Renal cortex interstitium (tissue), 11 donors: ENCODE measurements around the gene LYPD5. TPM values are rescaled to one million over a fixed set of nuclear protein-coding genes. Genes with fewer than 3 reads are reported as not detected.
A peak's percentile ranks its signal among the peaks of the same experiment; 100 is the strongest.
"Not testable (repeated sequence)": the region's sequence is repeated elsewhere in the genome, so short reads cannot be mapped to it uniquely, and the experiment has no call there.

Source experiments
- DNase-seq, 11 donors: peaks; one replicate each; pipeline ENCODE4 v3.0.0-alpha.2; 2013; ENCODE audit warnings: low read depth in 9 of 11, low spot score in 4 of 11; ENCODE audit errors: extremely low read depth in 1 of 11
- polyA plus RNA-seq, 3 donors: library from polyadenylated mRNA; unstranded; fragments of 120-200 nt; gene quantifications; one replicate each; pipeline ENCODE4 v1.2.1, GENCODE V29; 2013; ENCODE audit not compliant: insufficient read length in 3 of 3

Gene LYPD5
- polyA plus RNA-seq, 3 donors, result 0.17 to 0.41 (median 0.30) TPM

DNA sequence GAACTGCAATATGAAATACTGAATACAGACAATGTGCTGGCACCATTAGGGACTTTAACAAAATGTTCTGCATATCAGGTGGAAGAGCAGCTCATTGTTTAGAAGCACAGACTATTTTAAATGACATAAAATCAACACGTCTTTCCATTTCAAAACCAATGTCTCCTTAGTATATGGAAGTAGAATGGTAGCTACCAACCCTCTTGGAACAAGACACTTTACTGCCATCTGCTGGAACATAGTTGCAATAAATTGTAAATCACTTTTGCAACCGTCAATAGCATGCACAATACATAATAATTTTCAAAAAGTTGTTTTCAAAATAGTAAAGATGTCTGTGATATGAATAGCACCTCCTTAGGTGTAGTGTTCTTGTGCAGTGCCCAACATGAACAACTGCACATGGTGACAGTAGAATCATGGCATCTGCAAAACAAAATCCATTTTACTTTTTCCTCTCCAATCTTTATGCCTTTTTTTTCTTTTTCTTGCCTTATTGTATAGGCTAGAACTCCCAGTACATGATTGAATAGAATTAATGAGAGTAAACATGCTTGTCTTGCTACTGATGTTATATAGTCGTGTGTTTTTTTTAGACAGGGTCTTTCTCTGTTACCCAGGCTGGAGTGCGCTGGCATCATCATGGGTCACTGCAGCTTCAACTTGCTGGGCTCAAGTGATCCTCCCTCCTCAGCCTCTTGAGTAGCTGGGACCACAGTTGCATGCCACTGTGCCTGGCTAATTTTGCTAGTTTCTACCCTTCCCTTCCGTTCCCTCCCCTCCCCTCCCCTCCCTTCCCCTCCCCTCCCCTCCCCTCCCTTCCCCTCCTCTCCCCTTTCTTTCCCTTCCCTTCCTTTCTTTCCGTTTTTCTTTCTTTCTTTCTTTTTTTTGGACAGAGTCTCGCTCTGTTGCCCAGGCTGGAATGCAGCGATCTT is 7.8 kb upstream of the LYPD5 start:
- DNase-seq, result no peak

DNA sequence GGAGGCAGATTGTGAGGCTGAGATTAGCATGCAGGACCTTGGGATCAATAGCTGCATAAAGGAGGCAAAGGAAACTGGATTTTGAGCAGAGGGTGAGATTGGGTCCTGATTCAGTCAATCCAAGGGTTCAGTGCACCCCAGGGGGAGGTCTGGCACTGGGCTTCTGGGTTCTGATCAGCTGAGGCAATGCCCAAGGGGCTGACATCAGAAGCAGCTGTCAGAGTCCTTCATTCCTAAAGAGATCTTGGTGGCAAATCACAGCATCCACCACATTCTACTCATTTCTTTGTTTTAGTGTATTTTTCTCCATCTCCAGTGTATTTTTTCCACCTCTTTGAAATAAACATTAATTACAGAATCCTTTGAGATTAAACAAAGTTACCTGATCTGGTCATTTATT is 5.4 kb upstream of the LYPD5 start:
- DNase-seq, result no peak

DNA sequence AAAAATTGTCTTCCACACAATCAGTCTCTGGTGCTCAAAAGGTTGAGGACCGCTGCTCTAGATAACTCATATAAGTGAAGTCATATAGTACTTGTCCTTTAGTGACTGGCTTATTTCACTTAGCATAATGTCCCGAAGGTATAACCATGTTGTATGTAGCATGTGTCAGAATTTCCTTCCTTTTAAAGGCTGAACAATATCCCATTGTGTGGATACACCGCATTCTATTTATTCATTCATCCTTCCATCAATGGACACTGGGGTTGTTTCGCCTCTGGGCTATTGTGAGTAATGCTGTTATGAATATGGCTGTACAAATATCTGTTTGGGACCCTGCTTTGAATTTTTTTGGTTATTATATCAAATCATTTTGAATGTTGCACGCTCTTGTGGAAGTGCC is 4.6 kb upstream of the LYPD5 start:
- no peak for DNase-seq

DNA sequence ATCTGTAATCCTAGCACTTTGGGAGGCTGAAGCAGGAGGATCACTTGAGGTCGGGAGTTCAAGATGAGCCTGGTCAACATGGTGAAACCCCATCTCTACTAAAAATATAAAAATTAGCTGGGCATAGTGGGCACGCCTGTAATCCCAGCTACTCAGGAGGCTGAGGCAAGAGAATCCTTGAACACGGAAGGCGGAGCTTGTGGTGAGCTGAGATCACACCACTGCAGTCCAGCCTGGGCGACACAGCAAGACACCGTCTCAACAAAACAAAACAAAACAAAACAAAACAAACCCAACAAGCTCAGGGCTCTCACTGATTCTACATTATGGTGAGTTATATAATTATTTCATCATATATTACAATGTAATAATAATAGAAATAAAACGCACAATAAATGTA is 4.2 kb upstream of the LYPD5 start:
- not testable (repeated sequence) for DNase-seq

DNA sequence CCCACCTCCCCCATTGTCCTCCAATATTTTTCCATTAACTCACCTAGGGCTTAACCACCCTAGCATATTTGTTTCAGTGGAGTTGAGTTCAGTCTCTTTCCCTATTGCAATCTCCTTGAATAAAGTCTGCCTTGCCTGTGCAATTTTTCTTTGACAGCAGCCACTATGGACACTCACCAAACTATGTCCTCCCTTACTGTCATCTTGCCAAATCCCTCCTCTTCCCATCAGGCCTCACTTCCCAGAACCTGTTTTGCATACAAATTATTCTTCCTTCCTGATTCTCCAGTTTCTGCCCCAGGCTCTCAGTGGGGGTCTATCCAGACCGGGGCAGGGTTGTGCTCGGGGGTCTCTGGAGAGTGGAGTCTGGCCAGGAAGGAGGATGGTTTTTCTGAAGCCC is 2.2 kb upstream of the LYPD5 start:
- DNase-seq, result no peak

DNA sequence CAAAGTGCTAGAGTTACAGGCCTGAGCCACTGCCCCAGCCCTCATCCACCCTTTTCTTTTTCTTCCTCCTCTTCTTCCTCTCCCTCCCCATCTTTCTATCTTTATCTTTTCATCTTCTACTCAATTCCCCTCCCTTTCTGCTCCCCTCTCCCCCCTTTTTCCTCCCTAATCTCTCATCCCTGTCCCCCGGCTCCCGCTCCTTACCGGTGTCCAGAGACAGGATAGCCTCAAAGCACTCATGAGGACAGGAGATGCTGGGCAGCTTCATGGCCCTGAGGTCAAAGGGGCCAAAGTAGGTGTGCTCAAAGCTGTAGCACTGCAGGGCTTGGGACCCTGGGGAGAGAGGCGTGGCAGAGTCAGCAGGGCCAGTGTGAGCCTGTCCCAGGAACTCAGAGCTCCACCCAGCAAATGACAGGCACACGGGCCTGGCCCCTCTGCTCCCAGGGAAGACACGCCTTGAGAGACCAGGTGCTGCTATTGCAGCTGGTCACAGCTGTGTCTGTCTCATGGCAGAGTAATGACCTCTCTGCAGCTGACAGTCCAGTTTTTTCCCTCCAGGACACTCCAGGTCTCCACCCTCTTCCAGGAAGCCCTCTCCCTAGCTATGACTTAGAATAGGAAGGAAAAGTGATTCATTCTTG is 2.6 kb downstream of the LYPD5 start:
- DNase-seq, result no peak

DNA sequence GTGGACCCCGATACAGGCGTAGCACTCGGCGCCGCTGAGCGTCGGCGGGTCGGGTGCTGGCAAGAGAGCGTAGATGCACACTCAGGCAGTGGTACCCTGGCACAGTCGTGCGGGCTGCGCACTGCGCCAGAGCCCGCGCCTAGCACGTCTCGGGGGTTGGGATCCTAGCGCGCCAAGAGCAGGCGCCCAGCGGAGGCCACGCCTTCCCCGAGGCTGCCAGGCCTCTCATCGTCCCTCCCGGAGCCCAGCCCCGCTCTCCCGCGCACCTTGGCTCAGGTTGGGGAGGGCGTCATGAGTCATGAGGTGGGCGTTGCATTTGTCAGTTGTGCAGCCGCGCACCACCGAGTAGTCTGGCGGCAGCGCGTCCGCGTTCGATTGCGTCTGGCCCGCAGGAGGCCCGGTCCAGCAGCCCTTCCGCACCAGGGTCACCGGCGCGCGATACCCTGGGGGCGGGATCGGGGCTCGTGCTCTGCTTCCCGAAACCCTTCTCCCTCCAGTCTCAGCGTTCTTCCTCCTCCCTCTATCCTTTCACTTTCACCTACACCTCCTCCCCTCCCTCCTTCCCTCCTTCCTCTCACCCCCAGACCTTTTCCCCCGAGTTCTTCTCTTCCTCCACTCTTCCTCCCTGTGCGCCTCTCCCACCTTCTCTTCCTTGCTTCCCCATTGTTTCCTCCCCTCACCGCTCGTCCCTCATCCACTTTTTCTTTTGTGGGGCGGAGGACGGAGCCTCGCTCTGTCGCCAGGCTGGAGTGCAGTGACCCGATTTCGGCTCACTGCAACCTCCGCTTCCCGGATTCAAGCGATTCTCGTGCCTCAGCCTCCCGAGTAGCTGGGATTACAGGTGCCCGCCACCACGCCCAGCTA is 3.5 kb downstream of the LYPD5 start:
- no peak for DNase-seq

DNA sequence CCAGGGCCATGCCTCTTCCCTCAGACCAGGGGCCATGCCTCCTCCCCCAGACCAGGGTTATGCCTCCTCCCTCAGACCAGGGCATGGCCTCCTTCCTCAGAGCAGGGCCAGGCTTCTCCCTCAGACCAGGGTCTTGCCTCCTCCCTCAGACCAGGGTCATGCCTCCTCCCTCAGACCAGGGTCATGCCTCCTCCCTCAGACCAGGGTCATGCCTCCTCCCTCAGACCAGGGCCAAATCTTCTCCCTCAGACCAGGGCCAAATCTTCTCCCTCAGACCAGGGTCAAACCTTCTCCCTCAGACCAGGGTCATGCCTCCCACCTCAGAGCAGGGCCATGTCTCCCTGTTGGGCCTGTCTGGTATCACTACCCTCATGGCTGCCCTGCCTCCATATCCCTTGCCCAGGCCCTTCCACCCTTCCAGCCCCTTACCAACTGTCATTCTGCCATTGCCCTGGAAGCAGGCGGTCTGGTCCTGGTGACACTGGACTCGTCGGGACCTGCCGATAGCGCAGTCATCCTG is 4.2 kb downstream of the LYPD5 start:
- no peak for DNase-seq

DNA sequence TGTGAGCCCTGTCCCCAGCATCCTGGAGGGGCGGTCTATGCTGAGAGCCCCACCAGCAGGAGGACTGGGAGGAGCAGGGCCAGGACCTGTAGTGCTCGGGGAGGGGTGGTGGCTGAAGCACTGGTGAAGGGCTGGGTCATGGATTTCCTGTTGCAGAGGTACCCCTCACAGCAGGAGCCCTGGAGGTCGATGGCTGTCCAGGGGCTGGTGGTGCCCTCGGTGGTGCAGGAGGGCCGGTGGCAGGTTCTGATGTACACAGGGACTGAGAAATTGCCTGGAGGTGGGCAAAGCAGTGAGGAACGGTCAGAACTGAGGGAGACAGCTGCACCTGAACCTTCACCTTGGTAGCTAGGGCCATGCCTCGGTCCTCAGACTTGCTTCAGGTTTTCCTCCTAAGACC is 4.7 kb downstream of the LYPD5 start:
- no peak for DNase-seq

DNA sequence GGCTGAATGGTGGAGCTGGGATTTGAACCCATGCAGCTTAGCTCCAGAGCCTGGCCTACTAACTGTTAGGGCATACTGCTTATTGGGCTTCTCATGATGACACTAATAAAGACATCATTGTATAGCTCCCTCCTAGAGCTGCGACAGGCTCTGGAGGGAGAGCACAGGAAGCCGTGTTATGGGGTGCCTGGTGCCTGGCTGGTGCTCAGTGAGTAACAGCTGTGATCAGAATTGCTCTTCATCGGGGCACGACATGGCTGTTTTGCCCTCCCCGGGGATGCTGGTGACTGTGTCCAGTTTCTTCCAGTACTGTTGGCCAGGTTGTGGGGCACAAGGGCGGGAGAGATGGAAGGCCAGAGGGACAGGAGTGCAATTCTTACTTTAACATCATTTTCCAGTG is 5.1 kb downstream of the LYPD5 start:
- no peak for DNase-seq

DNA sequence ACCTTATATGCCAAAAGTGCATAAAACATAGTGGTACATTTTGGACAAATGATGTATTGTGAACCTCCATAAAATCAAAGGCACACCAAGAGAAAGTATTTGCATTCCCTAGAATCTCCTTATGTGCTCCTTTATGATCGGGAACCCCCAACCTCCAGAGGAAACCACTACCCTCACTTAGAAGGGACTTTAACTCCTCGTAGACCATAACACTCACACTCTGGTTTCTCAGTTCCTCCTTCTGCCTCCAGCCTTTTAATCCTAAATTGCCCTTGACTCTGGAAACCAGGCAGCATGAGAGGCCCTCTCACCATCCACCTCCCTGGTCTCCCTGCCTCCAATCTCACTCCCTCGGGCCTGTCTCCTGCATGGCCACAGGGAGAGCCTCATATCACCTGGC is 11.7 kb downstream of the LYPD5 start:
- no peak for DNase-seq

DNA sequence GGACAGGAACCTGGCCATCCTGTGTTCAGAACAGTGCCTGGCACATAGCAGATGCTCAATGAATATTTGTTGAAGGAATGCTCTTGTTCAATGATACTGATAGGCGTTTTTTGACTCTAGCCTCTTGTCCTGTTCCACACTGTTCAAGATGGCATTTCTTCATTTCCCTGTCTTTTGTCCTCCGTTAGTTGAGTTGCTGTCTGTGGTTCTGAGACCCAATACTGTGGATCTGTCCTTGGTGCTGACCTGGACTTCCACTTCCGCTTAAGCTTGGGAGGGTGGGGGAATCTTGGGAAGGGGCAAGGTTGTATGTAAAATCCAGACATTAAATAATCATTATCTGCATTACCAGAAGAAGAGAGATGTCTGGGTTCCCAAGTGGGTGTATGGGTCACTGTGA is 13.2 kb downstream of the LYPD5 start:
- DNase-seq, result no peak

DNA sequence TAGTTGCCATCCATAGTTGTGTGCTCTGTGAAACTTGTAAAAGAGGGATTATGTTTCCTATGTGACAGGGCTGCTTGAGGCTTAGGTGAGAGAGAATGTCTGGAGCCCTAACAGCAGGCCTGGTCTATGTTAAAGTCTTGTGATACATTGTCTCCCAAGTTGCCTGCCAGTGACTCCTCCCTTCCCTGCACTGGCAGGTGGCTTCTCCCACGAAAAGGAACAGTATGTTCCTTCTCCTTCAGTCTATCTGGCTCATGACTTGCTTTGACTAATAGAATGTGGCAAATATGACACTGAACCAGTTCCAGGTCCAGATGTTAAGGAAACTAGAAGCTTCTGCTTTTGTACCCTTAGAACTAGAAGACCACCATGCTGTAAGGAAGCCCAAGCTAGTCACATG is 15.6 kb downstream of the LYPD5 start:
- no peak for DNase-seq

DNA sequence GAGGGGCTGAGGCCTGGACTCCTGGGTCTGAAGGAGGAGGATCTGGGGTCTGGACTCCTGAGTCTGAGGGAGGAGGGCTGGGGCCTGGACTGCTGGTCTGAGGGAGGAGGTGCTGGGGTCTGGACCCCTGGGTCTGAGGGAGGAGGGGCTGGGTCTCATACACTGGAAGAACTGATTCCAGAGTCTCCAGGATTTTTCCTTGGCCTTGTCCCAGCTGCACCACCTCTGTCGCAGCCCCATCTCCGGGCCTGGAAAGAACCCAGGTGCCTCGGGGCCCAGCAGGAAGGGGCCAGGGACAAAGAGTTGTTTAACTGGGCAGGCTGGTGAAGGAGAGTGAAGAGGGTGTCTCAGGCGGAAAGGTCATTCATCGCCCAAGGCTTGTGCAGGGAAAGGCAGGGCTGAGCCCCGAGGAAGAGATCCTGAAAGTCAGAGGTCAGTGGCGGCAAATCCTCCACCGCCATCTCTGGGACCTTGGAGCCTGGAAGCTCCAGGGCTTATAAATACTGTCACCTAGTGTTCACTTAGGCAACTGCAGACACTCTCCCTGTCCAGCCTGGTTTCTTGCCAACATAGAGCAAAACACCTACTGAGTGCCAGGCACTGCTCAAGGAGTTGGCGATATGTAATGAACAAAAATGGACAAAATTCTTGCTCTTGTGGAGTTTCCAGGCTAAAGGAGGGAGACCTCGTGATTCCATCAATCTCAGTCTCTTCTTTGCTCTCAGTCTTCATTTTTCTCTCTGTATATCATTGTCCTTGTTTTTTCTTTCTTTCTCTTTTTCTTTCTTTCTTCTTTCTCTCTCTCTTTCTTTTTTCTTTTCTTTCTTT is 17.1 kb downstream of the LYPD5 start:
- peak in 1 of 11 donors; percentile 36 for DNase-seq

DNA sequence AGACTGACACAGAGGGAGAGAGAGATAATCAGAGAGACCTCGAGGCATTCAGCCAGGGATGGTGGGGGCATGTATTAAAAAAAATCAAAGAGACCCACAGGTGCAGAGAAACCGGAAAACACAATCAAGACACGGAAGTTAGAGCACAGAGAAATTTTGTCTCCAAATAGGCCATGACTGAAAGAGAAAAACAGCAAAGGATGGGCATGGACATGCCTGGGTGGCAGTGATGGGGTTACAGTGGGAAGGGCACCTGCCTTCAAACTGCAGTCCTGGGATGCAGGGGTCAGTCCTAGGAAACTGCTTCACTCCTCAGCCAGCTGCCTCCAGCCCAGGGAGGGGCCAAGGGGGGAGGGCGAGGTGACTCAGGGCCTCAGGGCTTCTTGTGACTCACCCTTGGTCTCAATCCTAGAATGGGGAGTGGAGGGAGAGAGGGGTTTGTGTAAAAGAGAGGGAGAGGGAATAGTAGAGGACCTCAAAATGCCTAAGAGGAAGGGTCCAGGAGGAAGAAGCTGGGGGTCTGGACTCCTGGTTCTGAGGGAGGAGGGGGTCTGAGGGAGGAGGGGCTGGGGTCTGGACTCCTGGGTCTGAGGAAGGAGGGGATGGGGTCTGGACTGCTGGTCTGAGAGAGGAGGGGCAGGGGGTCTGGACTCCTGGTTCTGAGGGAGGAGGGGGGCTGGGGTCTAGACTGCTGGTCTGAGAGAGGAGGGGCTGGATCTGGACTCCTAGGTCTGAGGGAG is 17.8 kb downstream of the LYPD5 start:
- no peak for DNase-seq

DNA sequence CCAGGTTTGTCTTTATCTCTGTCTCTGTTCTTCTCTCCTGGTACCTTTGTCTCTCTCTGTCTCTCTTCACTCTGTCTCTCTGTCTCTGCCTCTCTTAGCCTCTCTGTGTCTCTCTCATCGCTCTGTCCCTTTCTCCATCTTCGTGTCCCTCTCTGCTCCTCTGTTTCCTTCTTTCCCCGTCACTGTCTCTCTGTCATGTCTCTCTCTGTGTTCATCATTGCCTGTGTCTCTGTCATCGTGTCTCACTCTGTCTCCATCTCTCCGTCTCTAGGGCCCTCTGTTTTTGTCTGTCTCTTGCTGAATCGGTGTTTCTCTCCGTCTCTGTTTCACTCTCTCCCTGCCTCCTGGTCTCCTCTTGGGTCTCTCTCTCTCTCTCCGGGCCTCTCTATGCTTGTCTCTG is 18.6 kb downstream of the LYPD5 start:
- no peak for DNase-seq

DNA sequence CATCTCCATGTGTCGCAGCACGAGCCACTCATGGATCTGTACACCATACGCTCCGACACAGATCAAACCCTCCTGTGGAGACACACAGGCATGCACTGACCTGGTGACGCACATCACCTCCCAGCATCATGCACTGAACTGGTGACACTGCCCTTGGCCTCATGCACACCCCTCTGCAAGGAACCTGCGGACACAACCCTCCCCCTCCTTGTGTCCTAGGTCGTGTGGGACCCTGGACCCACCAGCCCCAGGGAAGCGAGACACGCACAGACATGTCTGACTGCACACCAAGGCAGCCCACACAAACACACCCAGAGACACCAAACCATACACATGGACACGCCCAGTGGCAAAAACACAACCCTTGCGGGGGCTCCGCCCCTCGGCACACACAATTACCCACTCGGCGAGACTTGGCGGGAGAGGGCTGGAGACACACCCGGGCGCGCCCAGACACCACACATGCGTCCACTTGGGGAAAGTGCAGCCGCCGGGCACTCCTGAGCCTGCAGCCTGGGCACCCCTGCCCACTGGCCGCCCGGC is 19.5 kb downstream of the LYPD5 start:
- no peak for DNase-seq

DNA sequence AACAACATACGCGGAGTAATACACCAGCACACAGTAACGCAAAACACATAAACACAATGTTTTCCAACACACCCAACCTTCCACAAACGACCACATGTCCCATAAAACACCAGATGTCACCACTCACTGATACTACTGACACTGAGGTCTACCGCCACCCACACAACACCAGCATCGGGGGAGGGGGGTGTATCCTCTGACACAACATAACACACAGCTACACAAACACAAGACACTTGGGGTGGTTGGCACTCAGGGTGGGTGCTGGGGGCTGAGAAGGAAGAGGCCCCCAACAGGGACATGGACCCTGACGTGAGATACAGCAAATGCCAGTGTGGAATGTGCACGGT is 20.0 kb downstream of the LYPD5 start:
- DNase-seq, result no peak
